GM23248 (cell line): Measurements from ENCODE around the gene FREY1.

ENCODE experiments used
- EZH2 ChIP-seq: fragments of 200-600 bp; sonication (generic); IDR thresholded peaks from 2 replicates; pipeline ENCODE4 v1.6.1; 2018; ENCODE audit warnings: antibody characterized with exemption, mild to moderate bottlenecking; ENCODE audit not compliant: insufficient read depth, poor library complexity, severe bottlenecking
- EZH2phosphoT487 ChIP-seq: fragments of 200-600 bp; sonication (generic); IDR thresholded peaks from 2 replicates; pipeline ENCODE4 v1.6.1; 2018; ENCODE audit warnings: antibody characterized with exemption, moderate library complexity, mild to moderate bottlenecking, low read depth; ENCODE audit not compliant: insufficient read depth

GRCh38 chr11:45901626-45902025 lies 5.4 kb downstream of the FREY1 start:
- TF ChIP-seq EZH2 (no peak), EZH2phosphoT487 (no peak)
